Prostate gland (tissue), 2 donors: ENCODE data around the gene KRT27.

Experiments used
- CTCF ChIP-seq, 4 experiments: fragments of 200-600 bp in 2 of 4; fragments of 450-650 bp in 2 of 4; sonication (generic) in 2 of 4; IDR thresholded peaks; 1 replicate in 3 of 4; 2 replicates in 1 of 4; pipeline ENCODE4 v1.5.1; 2016 to 2019; ENCODE audit warnings: antibody characterized with exemption in 4 of 4, mild to moderate bottlenecking in 2 of 4, moderate library complexity in 2 of 4
- POLR2A ChIP-seq: fragments of 450-650 bp; IDR thresholded peaks from one replicate; pipeline ENCODE4 v1.6.1; 2016; ENCODE audit warnings: antibody characterized with exemption, mild to moderate bottlenecking
- POLR2AphosphoS5 ChIP-seq: sonication (generic); formaldehyde crosslinking; IDR thresholded peaks from one replicate; pipeline ENCODE4 v1.6.1; 2017; ENCODE audit warnings: antibody characterized with exemption

GRCh38 chr17:40830085-40830776, 47.9 kb upstream of the KRT27 start:
- no peak for TF ChIP-seq CTCF (IDR thresholded peaks at IDR 0.05)
- TF ChIP-seq POLR2AphosphoS5, result no peak
- no peak for TF ChIP-seq POLR2A
